Inflammatory macrophage (primary cell): ENCODE data around the gene TXK.
A peak's percentile ranks its signal among the peaks of the same experiment; 100 is the strongest.

ENCODE experiments used
- DNase-seq, 2 donors: peaks; one replicate each; pipeline ENCODE4 v3.0.0-alpha.2; 2020 to 2022

Gene TXK

DNA sequence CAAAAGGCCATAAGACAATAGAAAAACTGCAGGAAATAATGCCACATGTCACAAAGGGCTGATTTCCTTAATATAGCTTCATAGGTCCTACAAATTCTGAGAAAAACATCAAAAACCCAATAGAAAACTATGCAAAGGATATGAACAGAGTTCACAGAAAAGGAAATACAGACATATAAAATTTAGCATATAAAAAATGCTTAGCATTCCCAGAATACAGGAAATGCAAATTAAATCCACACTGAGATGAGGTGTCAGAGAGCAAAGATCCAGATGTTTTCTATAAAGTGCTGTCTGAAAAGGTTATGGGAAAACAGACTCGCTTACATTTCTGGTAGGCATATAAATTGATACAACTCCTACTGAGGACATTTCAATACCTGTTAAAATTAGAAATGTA lies 33.8 kb downstream of the TXK start:
- DNase-seq = no peak

DNA sequence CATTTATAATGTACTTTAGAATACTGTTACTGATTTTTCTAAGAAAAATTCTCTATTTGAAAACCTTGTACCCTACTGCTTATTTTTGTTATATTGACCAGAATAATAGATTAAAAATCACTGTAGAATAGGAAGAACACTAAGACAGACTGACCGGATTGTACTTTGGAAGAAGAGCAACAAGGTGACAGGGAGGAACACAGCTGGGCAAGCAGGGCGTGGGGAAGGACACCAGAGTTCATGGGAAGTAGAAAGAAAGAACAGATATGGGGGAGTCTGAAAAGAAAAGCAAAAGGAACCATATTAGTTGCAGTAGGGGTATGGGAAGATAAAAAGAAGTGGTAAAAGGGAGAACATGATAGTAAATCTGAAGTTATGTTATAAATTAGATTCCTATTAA lies 38.6 kb downstream of the TXK start:
- DNase-seq = no peak

DNA sequence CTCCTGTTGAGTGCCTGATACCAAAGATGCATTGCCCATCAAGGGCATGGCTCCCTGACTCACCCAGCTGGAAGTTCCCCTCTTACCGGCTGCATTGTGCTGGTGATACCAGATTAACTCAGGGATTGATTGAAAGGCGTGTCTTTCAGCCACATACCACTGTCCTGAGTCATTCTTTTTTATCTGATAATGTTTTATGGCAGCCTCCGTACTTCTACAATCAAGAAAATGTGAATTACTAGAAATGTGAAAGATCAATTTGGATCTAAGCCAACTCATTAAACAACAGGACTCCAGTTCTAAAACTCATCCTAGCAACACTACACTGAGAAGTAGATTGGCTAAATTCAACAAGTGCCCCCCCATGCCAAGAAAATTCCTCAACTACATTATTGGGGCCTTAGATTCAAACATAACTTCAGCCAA lies 40.0 kb downstream of the TXK start:
- DNase-seq = no peak

GRCh38 chr4:48090621-48091020 lies 43.4 kb downstream of the TXK start:
- no peak for DNase-seq

- DNase-seq = no peak
Measured at GRCh38 chr4:48085821-48086589, 48.0 kb downstream of the TXK start.

DNA sequence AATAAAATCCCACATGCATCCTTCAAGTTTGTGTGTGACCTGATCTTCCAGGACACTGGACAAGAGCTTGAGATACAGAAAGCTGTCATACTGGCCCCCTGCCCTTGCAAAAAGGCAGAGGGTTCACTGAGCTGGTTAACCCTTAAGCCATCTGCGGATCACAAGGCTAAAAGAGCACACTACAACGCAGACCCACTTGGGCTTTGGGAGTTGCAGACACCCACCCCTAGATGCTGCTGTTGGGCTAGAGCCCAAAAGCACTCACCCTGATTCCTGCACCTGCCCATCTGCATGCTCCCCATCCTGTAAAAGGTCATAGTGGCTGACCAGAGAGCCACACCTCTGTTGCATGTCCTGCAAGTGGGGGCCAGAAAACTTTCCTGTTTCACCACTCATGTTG lies 51.1 kb downstream of the TXK start:
- no peak for DNase-seq

GRCh38 chr4:48081196-48081595 lies 52.9 kb downstream of the TXK start:
- no peak for DNase-seq

GRCh38 chr4:48079972-48080391 lies 54.1 kb downstream of the TXK start:
- DNase-seq = no peak

- no peak for DNase-seq
Measured at GRCh38 chr4:48078862-48079655, 55.0 kb downstream of the TXK start.

- DNase-seq = no peak
Measured at GRCh38 chr4:48078425-48078824, 55.6 kb downstream of the TXK start.

- DNase-seq = no peak
Measured at GRCh38 chr4:48074657-48075056, 59.4 kb downstream of the TXK start.

DNA sequence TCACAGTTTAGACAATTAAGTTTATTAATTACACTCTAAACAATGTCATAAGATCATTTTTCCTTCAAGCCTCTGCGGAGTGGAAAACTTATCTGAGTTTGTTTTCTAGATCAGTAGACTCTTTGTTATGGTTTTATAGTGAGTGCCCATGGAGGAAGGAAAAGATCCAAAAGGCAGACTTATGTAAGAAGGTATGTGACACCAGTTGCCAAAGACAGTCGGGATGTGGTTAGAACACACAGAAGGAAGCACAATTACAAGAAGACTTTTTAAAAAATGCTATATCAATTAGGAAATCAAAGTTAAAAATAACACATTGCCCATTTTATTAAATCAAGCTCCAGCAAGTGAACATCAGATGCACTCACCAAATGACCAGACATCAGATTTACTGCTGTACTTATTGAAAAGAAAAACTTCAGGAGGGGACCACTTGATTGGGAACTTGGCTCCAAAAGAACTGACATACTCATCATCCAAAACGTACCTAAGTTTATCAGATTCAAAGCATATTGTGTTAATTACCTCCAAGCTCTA lies 60.4 kb downstream of the TXK start:
- DNase-seq = peak; percentile 6 to 7

DNA sequence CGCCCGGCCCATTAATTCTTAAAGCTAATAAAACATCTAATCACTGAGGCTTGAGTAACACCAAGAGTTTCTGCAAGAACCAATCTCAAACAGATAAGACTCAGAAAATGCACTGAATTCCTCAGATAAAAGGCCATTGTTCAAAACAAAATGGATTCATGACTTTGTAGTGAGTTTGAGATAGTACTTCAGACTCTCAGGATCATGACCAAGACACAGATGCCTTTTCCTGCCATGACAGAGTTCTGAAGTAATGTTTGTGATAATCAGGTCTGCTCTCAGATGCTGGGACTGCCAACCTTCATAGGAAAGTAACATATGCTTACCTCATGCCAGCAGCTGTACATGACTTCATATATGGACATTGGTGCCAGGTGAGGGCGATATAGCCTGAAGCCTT lies 62.9 kb downstream of the TXK start:
- DNase-seq = no peak

GRCh38 chr4:48069026-48069425 lies 65.0 kb downstream of the TXK start:
- DNase-seq = no peak

GRCh38 chr4:48068182-48068581 lies 65.9 kb downstream of the TXK start:
- DNase-seq = no peak

DNA sequence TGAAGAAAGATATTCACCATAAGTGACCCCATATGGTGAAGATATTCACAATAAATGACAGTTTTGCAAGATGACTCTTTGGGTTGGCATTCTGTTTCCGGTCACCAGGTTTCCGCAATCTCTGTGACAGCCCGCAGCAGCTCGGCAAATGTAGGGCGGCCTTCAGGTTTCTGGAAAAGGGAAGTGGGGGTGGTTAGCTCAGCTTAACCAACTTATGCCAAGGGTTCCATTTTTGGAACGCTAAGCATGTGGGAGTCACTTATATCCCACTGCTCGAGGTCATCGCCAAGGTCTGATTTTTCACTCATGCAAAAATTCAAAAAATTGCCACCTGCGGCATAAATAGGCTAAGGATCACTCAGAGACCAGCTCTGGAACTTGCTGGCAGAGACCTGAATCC lies 66.5 kb downstream of the TXK start:
- DNase-seq = no peak

DNA sequence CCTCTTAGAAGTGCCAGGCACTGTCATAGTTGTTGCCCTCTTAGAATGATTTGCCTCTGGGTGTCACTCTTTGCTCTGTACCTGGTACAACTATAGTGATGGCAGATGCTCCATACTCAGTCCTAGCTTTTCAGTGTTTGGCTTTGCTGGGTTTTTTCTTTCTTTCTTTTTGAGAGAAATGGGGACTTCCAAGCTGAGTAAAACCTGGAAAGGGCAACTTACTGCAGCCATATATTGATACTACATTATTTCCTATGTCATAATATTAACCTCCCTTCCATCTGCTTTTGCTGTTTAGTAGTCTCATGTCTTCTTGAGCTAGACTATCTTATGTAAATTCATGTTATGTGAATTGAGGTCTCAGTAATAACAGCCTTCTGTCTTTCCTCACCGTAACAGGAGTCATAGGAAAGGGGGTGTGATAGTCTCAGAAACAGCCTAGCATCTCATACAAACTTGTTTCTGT lies 68.4 kb downstream of the TXK start:
- DNase-seq = no peak

DNA sequence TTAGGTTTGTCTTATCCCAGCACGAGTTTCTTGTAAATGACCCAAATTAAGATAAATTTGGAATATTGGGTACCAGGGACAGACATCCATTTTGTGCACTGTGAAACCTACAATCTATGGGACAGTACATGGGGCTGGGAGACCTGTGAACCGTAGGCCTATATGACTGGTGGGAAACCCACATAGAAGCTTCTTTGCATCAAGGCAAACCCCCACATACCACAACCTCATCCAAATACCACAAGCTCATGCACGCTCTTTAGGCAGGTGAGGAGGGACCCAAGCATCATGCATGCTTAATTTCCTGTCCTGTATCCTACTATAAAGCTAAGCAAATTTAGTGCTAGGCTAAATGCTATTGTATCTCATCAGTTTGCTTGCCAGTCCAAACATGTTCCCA lies 69.7 kb downstream of the TXK start:
- DNase-seq = no peak

- DNase-seq = no peak
Measured at GRCh38 chr4:48058617-48059530, 75.2 kb downstream of the TXK start.

- no peak for DNase-seq
Measured at GRCh38 chr4:48051078-48051477, 83.0 kb downstream of the TXK start.

GRCh38 chr4:48049483-48049882 lies 84.6 kb downstream of the TXK start:
- no peak for DNase-seq

DNA sequence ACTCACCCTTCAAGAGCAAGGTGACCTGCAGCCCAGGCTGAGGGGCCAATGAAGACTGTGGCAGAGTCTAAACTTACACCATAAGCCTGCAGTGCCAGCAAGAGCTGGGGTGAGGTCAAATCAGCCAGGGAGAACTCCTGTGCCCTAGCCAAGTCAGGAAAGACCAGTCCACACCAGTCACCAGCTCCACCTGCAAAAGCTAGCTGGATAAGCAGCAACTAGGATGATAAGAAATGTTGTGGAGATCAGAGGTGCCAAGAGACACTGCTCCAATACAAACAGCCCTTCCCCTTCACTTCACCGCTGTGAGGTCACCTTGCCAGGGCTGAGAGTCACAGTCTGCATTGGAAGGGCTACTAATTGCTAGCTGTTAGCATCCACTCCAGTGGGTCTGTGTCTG lies 86.2 kb downstream of the TXK start:
- no peak for DNase-seq

GRCh38 chr4:48047421-48047844 lies 86.6 kb downstream of the TXK start:
- peak; percentile 31 to 43 for DNase-seq
